Common myeloid progenitor, CD34-positive (primary cell): Measurements from ENCODE around the gene HCLS1.

ENCODE experiments used
- CTCF ChIA-PET: fragments of 350-600 bp; sonication (Branson Sonifier 250); formaldehyde crosslinking; loops from one replicate; lab custom pipeline; 2021; ENCODE audit warnings: antibody characterized with exemption; lab: Charles Lee
- POLR2A ChIA-PET: fragments of 350-600 bp; sonication (Branson Sonifier 250); formaldehyde crosslinking; loops from one replicate; lab custom pipeline; 2021; ENCODE audit warnings: antibody characterized with exemption; lab: Charles Lee
- DNase-seq, 3 donors: peaks; one replicate each; pipeline versions ENCODE4 v3.0.0 to v3.0.0-alpha.2; 2013
- H3K27ac ChIP-seq, 2 experiments: 1 replicate in 1 of 2; 2 replicates in 1 of 2; pipeline ENCODE4 v1.7.0; 2013; ENCODE audit warnings: inconsistent platforms in 2 of 2, low read length in 2 of 2, mild to moderate bottlenecking in 2 of 2, low read depth in 1 of 2, moderate library complexity in 1 of 2; ENCODE audit not compliant: severe bottlenecking in 2 of 2, insufficient read depth in 1 of 2, poor library complexity in 1 of 2
- H3K27me3 ChIP-seq, 5 experiments: replicated peaks in 2 of 5; 1 replicate in 3 of 5; 2 replicates in 2 of 5; pipeline versions ENCODE4 v1.6.1 to v1.7.0; 2013; ENCODE audit warnings: low read length in 4 of 5, mild to moderate bottlenecking in 2 of 5, moderate library complexity in 2 of 5, inconsistent platforms in 1 of 5; ENCODE audit not compliant: insufficient read depth in 5 of 5, control insufficient read depth in 4 of 5
- H3K36me3 ChIP-seq, 4 experiments: 1 replicate in 2 of 4; 2 replicates in 2 of 4; pipeline versions ENCODE4 v1.6.1 to v1.7.0; 2013; ENCODE audit warnings: low read length in 3 of 4, control low read depth in 1 of 4, mild to moderate bottlenecking in 1 of 4; ENCODE audit not compliant: control insufficient read depth in 4 of 4, insufficient read depth in 4 of 4
- H3K4me1 ChIP-seq, 4 experiments: 1 replicate in 3 of 4; 2 replicates in 1 of 4; pipeline versions ENCODE4 v1.6.1 to v1.7.1; 2013; ENCODE audit warnings: low read length in 3 of 4, mild to moderate bottlenecking in 3 of 4, control low read depth in 1 of 4, inconsistent platforms in 1 of 4, moderate library complexity in 1 of 4; ENCODE audit not compliant: control insufficient read depth in 4 of 4, insufficient read depth in 4 of 4; ENCODE audit errors: control extremely low read depth in 1 of 4
- H3K4me3 ChIP-seq, 7 experiments: 1 replicate in 4 of 7; 2 replicates in 3 of 7; pipeline versions ENCODE4 v1.5.1 to v1.7.0; 2013; ENCODE audit warnings: mild to moderate bottlenecking in 7 of 7, low read length in 6 of 7, moderate library complexity in 6 of 7, inconsistent platforms in 2 of 7, low read depth in 2 of 7, control low read depth in 1 of 7; ENCODE audit not compliant: insufficient read depth in 4 of 7, control insufficient read depth in 1 of 7; ENCODE audit errors: extremely low read depth in 1 of 7
- H3K9me3 ChIP-seq, 5 experiments: 1 replicate in 4 of 5; 2 replicates in 1 of 5; pipeline versions ENCODE4 v1.6.1 to v1.7.1; 2013; ENCODE audit warnings: low read length in 4 of 5, mild to moderate bottlenecking in 2 of 5, inconsistent platforms in 1 of 5, low read depth in 1 of 5, moderate library complexity in 1 of 5; ENCODE audit not compliant: control insufficient read depth in 4 of 5, insufficient read depth in 2 of 5; ENCODE audit errors: control extremely low read depth in 1 of 5
- WGBS: methylation state at CpG from one replicate; pipeline ENCODE4 v1.1.5; 2013; ENCODE audit not compliant: insufficient coverage; 5-methylcytosine and 5-hydroxymethylcytosine counted together

The HCLS1 gene

DNA sequence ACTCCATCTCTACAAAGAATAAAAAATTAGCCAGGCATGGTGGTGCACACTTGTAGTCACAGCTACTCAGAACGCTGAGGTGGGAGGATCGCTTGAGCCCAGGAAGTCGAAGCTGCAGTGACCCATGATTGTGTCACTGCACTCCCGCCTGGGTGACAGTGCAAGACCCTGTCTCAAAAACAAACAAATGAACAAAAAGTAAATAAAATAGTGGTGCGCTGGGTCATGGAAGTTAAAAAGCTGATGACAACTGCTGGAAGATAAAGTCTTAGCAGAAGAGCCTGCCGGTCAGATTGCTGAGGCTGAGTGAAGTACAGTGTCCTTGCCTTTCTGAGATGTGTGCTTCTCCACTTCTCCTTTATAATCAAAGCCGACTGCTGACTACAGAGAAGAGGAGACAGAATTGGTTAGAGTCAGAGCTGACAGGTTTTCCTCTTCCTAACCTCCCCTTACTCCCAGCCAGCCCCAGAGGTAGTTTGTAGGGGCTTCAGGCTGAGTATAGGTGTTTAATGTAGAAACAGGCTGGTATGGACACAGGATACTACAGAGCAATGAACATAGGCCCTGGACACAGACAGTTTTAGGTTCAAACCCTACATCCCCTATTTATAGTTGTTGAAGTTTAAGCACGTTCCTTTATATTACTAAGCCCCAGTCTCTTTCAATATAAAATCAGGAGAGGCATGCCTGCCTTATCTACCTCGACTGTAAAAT lies 17.9 kb downstream of the HCLS1 start:
- H3K9me3 ChIP-seq = no peaks in the 10 kb centered on the region
- H3K4me1 ChIP-seq = no peaks in the 10 kb centered on the region
- H3K27me3 ChIP-seq = no peaks in the 10 kb centered on the region
- WGBS = 100% methylated on average over 4 of the region's 9 CpGs
- H3K27ac ChIP-seq = no peak overlapping the region
- no peak overlapping the region for H3K4me3 ChIP-seq
- H3K36me3 ChIP-seq = peaks cover 17 to 69% (median 46%) of the 10 kb centered on the region in 4 experiments
- DNase-seq = no peak
- CTCF ChIA-PET = interaction anchor here (1.2 kb wide), 1 partner anchor 37 kb away, joined by 3 read pairs; no protein-coding TSS in a partner anchor
- POLR2A ChIA-PET = no interaction called here

DNA sequence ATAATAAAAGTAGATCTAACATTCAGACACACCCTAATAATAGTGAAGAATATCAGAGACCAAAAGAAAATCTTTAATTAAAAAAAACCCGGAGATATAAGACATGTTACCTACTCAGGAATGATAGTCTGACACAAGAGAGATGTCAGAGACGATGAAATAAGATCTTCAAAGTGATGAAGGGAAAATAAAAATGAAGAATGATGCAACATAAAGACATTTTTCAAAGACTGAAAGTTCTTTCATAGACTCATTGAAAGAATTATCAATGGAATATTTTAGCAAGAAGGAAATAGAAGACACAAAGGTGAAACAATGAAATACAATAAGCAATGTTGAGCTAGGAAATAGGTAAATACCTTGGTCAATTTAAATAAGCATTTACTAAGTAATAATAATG lies 19.6 kb downstream of the HCLS1 start:
- Histone ChIP-seq H3K4me3 (no peak overlapping the region), H3K27ac (no peak overlapping the region), H3K4me1 (no peaks in the 10 kb centered on the region), H3K27me3 (no peaks in the 10 kb centered on the region), H3K9me3 (no peaks in the 10 kb centered on the region), H3K36me3 (peaks cover 19 to 80% (median 53%) of the 10 kb centered on the region in 4 experiments)
- no CpG with 5 or more reads among the region's 2 CpGs for WGBS
- DNase-seq = no peak
- ChIA-PET CTCF (interaction anchor here (1.6 kb wide), 1 partner anchor 31 kb away, joined by 4 read pairs; no protein-coding TSS in a partner anchor), POLR2A (no interaction called here)

- H3K27ac ChIP-seq = no peak overlapping the region
- no peaks in the 10 kb centered on the region for H3K9me3 ChIP-seq
- DNase-seq = no peak
- CTCF ChIA-PET = no interaction called here
- no peaks in the 10 kb centered on the region for H3K27me3 ChIP-seq
- POLR2A ChIA-PET = interaction anchor here (0.7 kb wide), 1 partner anchor 319 kb away, joined by 3 read pairs; no protein-coding TSS in a partner anchor
- H3K36me3 ChIP-seq = peaks cover 15 to 86% (median 58%) of the 10 kb centered on the region in 4 experiments
- WGBS = 100% methylated on average over 1 of the region's 1 CpG
- no peak overlapping the region for H3K4me3 ChIP-seq
- H3K4me1 ChIP-seq = no peaks in the 10 kb centered on the region
Observed at GRCh38 chr3:121637922-121638321, 22.8 kb downstream of the HCLS1 start.

DNA sequence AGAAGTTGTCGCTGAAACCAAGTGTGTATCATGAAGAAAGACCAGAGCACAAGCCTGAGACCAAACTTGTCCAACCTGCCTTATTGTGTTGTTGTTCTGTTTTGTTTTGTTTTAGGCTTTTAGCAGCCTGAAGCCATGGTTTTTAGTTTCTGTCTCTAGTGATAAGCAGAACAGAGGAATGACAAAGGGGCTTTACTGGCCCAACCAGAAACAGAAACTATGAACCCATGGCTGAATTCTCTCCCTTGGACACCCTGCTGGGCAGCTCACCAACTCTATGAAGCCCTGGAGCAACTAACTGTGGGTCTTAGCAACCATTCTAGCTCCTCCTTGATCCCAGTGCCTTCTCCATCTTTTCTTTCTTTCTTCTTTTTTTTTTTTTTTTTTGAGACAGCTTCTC lies 30.3 kb downstream of the HCLS1 start:
- ChIA-PET CTCF (no interaction called here), POLR2A (no interaction called here)

GRCh38 chr3:121629601-121630000 lies 31.1 kb downstream of the HCLS1 start:
- no peaks in the 10 kb centered on the region for H3K9me3 ChIP-seq
- H3K27me3 ChIP-seq = no peaks in the 10 kb centered on the region
- POLR2A ChIA-PET = no interaction called here
- CTCF ChIA-PET = no interaction called here
- DNase-seq = no peak
- H3K4me3 ChIP-seq = no peak overlapping the region
- no peak overlapping the region for H3K27ac ChIP-seq
- no peaks in the 10 kb centered on the region for H3K4me1 ChIP-seq
- WGBS = 100% methylated on average over 6 of the region's 6 CpGs
- peaks cover 4 to 43% (median 26%) of the 10 kb centered on the region in 4 experiments for H3K36me3 ChIP-seq

More for the DNA sequence above, 30.3 kb downstream of the HCLS1 start:
- Histone ChIP-seq H3K27ac (no peak overlapping the region), H3K4me3 (no peak overlapping the region), H3K36me3 (peaks cover 4 to 48% (median 31%) of the 10 kb centered on the region in 4 experiments), H3K9me3 (no peaks in the 10 kb centered on the region), H3K27me3 (no peaks in the 10 kb centered on the region), H3K4me1 (no peaks in the 10 kb centered on the region)
- no peak for DNase-seq
- 100% methylated on average over 1 of the region's 1 CpG for WGBS

- no peak for DNase-seq
- H3K9me3 ChIP-seq = no peaks in the 10 kb centered on the region
- H3K4me3 ChIP-seq = no peak overlapping the region
- WGBS = 100% methylated on average over 1 of the region's 3 CpGs
- no peaks in the 10 kb centered on the region for H3K4me1 ChIP-seq
- CTCF ChIA-PET = no interaction called here
- H3K27me3 ChIP-seq = no peaks in the 10 kb centered on the region
- POLR2A ChIA-PET = no interaction called here
- H3K36me3 ChIP-seq = peaks cover 0 to 27% (median 14%) of the 10 kb centered on the region in 4 experiments
- H3K27ac ChIP-seq = no peak overlapping the region
Observed at GRCh38 chr3:121627622-121628021, 33.1 kb downstream of the HCLS1 start.

DNA sequence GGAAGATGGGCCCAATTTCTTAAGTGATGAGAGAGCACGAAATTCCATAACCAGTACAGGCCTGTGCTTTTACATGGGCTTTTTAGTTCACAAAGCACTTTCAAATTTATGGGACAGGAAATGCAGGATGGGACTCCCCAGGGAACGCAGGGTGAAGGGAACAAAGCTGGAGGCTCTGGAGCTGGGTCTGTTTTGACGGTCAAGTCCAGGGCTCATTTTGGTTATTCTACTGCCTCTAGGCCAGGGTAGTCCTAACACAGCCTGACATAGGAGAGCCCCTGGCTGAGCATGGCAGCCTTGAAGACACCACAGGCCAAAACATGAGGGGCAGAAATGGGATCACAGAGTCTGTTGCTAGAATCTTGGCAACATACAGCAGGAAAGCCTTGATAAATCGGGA lies 33.5 kb downstream of the HCLS1 start:
- no peaks in the 10 kb centered on the region for H3K9me3 ChIP-seq
- DNase-seq = no peak
- CTCF ChIA-PET = no interaction called here
- no peak overlapping the region for H3K27ac ChIP-seq
- POLR2A ChIA-PET = no interaction called here
- H3K4me3 ChIP-seq = no peak overlapping the region
- peaks cover 0 to 23% (median 11%) of the 10 kb centered on the region in 4 experiments for H3K36me3 ChIP-seq
- H3K27me3 ChIP-seq = no peaks in the 10 kb centered on the region
- no peaks in the 10 kb centered on the region for H3K4me1 ChIP-seq
- 100% methylated on average over 3 of the region's 4 CpGs for WGBS
